PC-9 (cell line): Measurements from ENCODE around the gene KRT36. TPM values are rescaled to one million over a fixed set of nuclear protein-coding genes. Genes with fewer than 3 reads are reported as not detected.

Source experiments
- BruUV-seq: library from RNA; stranded (reverse); fragments of 400-500 nt; replicated peaks from 2 replicates; lab custom pipeline; 2021; lab: Mats Ljungman, UMichigan
- CTCF ChIA-PET: fragments of 300-600 bp; sonication (Branson Sonifier 250); formaldehyde crosslinking; loops from one replicate; lab custom pipeline; 2022; ENCODE audit warnings: antibody characterized with exemption; lab: Charles Lee
- POLR2A ChIA-PET: fragments of 300-600 bp; sonication (Branson Sonifier 250); formaldehyde crosslinking; loops from one replicate; lab custom pipeline; 2022; ENCODE audit warnings: antibody characterized with exemption; ENCODE audit not compliant: unreplicated experiment; lab: Charles Lee
- DNase-seq, 2 experiments: peaks; one replicate each; pipeline versions ENCODE4 v3.0.0 to v3.0.0-alpha.2; 2015 to 2022; ENCODE audit warnings: mixed read lengths in 1 of 2
- H2AFZ ChIP-seq: fragments of 200-600 bp; sonication (generic); 2 replicates; pipeline ENCODE4 v1.8.1; 2017; ENCODE audit warnings: antibody characterized with exemption
- H3F3A ChIP-seq: fragments of 200-600 bp; sonication (generic); 2 replicates; pipeline ENCODE4 v1.8.1; 2017; ENCODE audit warnings: antibody characterized with exemption, mild to moderate bottlenecking, low read depth; ENCODE audit not compliant: insufficient read depth
- H3K27ac ChIP-seq: fragments of 200-600 bp; sonication (generic); 2 replicates; pipeline ENCODE4 v1.6.1; 2016; ENCODE audit warnings: mixed run types
- H3K27me3 ChIP-seq: fragments of 200-600 bp; sonication (generic); 2 replicates; pipeline ENCODE4 v1.6.1; 2016; ENCODE audit warnings: low read depth, mixed run types; ENCODE audit not compliant: insufficient read depth
- H3K36me3 ChIP-seq: fragments of 200-600 bp; sonication (generic); 2 replicates; pipeline ENCODE4 v1.6.1; 2016; ENCODE audit warnings: low read depth, mixed run types
- H3K4me1 ChIP-seq: fragments of 200-600 bp; sonication (generic); replicated peaks from 2 replicates; pipeline ENCODE4 v1.6.1; 2016; ENCODE audit warnings: mixed run types; ENCODE audit not compliant: insufficient read depth
- H3K4me2 ChIP-seq: fragments of 200-600 bp; sonication (generic); 2 replicates; pipeline ENCODE4 v1.6.1; 2017; ENCODE audit warnings: mixed run types
- H3K4me3 ChIP-seq: fragments of 200-600 bp; sonication (generic); 2 replicates; pipeline ENCODE4 v1.6.1; 2016; ENCODE audit warnings: mixed run types
- H3K79me2 ChIP-seq: fragments of 200-600 bp; sonication (generic); 2 replicates; pipeline ENCODE4 v1.6.1; 2017; ENCODE audit warnings: low read depth, mixed run types
- H3K9me2 ChIP-seq: fragments of 200-600 bp; sonication (generic); 2 replicates; pipeline ENCODE4 v1.8.1; 2017; ENCODE audit warnings: mild to moderate bottlenecking; ENCODE audit not compliant: insufficient read depth
- H3K9me3 ChIP-seq: fragments of 200-600 bp; sonication (generic); 2 replicates; pipeline ENCODE4 v1.8.1; 2016; ENCODE audit warnings: low read depth; ENCODE audit not compliant: insufficient read depth
- H4K20me1 ChIP-seq: fragments of 200-600 bp; sonication (generic); 2 replicates; pipeline ENCODE4 v1.8.1; 2017; ENCODE audit not compliant: insufficient read depth
- CTCF ChIP-seq: fragments of 200-600 bp; sonication (generic); conservative IDR thresholded peaks from 2 replicates; pipeline ENCODE4 v1.6.1; 2017; ENCODE audit warnings: mixed run types, antibody characterized with exemption, mild to moderate bottlenecking, moderate library complexity
- EZH2 ChIP-seq: fragments of 200-600 bp; sonication (generic); IDR thresholded peaks from 2 replicates; pipeline ENCODE4 v1.8.0; 2017; ENCODE audit warnings: antibody characterized with exemption, low read depth
- intact Hi-C: fragments of 100-400 bp; cut with micrococcal nuclease; formaldehyde crosslinking; loops from one replicate; pipeline ENCODE4 v1.10.0; 2022; ENCODE audit not compliant: unreplicated experiment
- total RNA-seq: library from RNA; stranded (reverse); gene quantifications from 2 replicates; pipeline ENCODE4 v1.2.3, GENCODE V29; 2021

Gene KRT36
- total RNA-seq, 1 experiment from 2014 or later, result not detected

DNA sequence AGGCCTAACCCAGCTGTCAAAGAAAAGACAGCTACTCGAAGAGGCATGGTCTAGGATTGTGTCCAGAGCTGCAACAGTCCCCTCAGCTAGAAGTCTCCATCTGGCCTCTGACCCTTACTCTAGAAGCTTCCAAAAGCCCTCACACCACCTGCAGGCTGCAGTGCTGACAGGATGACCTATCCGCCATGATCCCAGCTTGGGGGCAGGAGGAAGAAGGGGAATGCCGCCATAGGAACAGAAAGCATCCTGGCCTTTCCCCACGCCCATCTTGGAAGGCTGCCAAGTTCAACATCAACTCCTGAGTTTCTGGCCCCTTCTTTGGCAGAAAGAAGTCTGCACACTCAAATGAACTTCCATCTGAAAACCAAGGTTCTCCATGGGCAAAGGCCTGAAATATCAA, 3.1 kb upstream of the KRT36 start:
- Histone ChIP-seq H3K36me3 (no peaks in the 10 kb centered on the region), H2AFZ (no peak overlapping the region), H3K27ac (no peak overlapping the region), H3F3A (peaks cover 7% of the 10 kb centered on the region; the same call in 1 of the 2 replicates), H3K4me1 (peaks cover 42% of the 10 kb centered on the region), H3K4me3 (no peak overlapping the region), H3K27me3 (no peaks in the 10 kb centered on the region), H3K79me2 (no peaks in the 10 kb centered on the region), H4K20me1 (no peaks in the 10 kb centered on the region), H3K4me2 (no peak overlapping the region), H3K9me3 (no peaks in the 10 kb centered on the region), H3K9me2 (no peaks in the 10 kb centered on the region)
- BruUV-seq, result no TSS peak
- TF ChIP-seq CTCF, result no peak
- TF ChIP-seq EZH2, result no peak
- CTCF ChIA-PET, result no interaction called here
- intact Hi-C loops, result no loop called here
- peak in 1 of 2 experiments; percentile 35 for DNase-seq
- POLR2A ChIA-PET, result no interaction called here

DNA sequence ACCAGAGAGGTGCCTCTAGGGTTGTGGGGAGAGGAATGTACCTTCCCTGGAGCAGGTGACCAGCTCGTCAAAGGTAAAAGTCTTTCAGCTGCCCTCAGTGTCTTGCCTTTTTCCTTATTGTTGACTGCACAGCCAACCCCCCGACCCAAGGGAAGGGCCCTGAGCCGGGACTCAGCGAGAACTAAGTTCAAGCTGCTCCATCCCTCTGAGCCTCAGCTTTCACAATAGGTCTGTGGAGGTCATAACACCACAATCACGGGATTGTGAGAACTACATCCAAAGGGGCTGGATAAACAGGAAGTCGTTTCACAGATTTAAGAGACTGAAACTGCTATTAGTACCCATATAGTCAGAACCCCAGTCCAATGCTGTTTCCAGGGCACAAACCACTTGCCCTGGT, 2.6 kb upstream of the KRT36 start:
- no peaks in the 10 kb centered on the region for H3K27me3 ChIP-seq
- H3F3A ChIP-seq, result peaks cover 7% of the 10 kb centered on the region; the same call in 1 of the 2 replicates
- DNase-seq, result no peak
- H3K4me1 ChIP-seq, result peaks cover 37% of the 10 kb centered on the region
- TF ChIP-seq EZH2 (no peak), CTCF (no peak)
- no peaks in the 10 kb centered on the region for H4K20me1 ChIP-seq
- H3K79me2 ChIP-seq, result no peaks in the 10 kb centered on the region
- no TSS peak for BruUV-seq
- H2AFZ ChIP-seq, result no peak overlapping the region
- intact Hi-C loops, result no loop called here
- no peaks in the 10 kb centered on the region for H3K9me2 ChIP-seq
- no peak overlapping the region for H3K27ac ChIP-seq
- H3K4me2 ChIP-seq, result no peak overlapping the region
- POLR2A ChIA-PET, result no interaction called here
- CTCF ChIA-PET, result no interaction called here
- H3K4me3 ChIP-seq, result no peak overlapping the region
- H3K36me3 ChIP-seq, result no peaks in the 10 kb centered on the region
- H3K9me3 ChIP-seq, result no peaks in the 10 kb centered on the region

GRCh38 chr17:41491476-41491875, 1.8 kb upstream of the KRT36 start:
- Histone ChIP-seq H2AFZ (no peak overlapping the region), H3K36me3 (no peaks in the 10 kb centered on the region), H3K4me2 (no peak overlapping the region), H3F3A (peaks cover 7% of the 10 kb centered on the region; the same call in 1 of the 2 replicates), H4K20me1 (no peaks in the 10 kb centered on the region), H3K9me3 (no peaks in the 10 kb centered on the region), H3K4me1 (peaks cover 29% of the 10 kb centered on the region), H3K79me2 (no peaks in the 10 kb centered on the region), H3K27me3 (no peaks in the 10 kb centered on the region), H3K27ac (no peak overlapping the region), H3K9me2 (no peaks in the 10 kb centered on the region), H3K4me3 (no peak overlapping the region)
- POLR2A ChIA-PET, result no interaction called here
- CTCF ChIA-PET, result no interaction called here
- no peak for TF ChIP-seq EZH2
- no peak for TF ChIP-seq CTCF
- BruUV-seq, result no TSS peak
- intact Hi-C loops, result no loop called here
- DNase-seq, result no peak
